SK-N-SH treated with all-trans-retinoic acid at 6 μM for 48 hours (cell line): ENCODE results near the gene PLXNA3.

Experiments used
- ATAC-seq: fragments of 200-7000 bp; cut with Tn5 transposase; 3 replicates; pipeline ENCODE4 v1.9.1; 2020; ENCODE audit warnings: mild to moderate bottlenecking, moderate library complexity
- ARNTL ChIP-seq: fragments of 450-650 bp; formaldehyde crosslinking; IDR thresholded peaks from 2 replicates; pipeline ENCODE4 v1.5.0; 2020; ENCODE audit warnings: low read depth, mild to moderate bottlenecking, moderate library complexity, borderline replicate concordance
- BACH2 ChIP-seq: fragments of 250-450 bp; sonication (Bioruptor Pico); IDR thresholded peaks from 2 replicates; pipeline ENCODE4 v1.9.0; 2021; ENCODE audit warnings: mild to moderate bottlenecking, borderline replicate concordance
- CSDC2 ChIP-seq: fragments of 250-450 bp; sonication (Bioruptor Pico); IDR thresholded peaks from 2 replicates; pipeline ENCODE4 v1.5.0; 2020; ENCODE audit warnings: mild to moderate bottlenecking, moderate library complexity
- ESRRG ChIP-seq: fragments of 250-450 bp; sonication (Bioruptor Pico); IDR thresholded peaks from 2 replicates; pipeline ENCODE4 v1.6.1; 2021; ENCODE audit warnings: mild to moderate bottlenecking
- GLIS3 ChIP-seq: fragments of 250-450 bp; sonication (Bioruptor Pico); IDR thresholded peaks from 2 replicates; pipeline ENCODE4 v1.5.0; 2020; ENCODE audit warnings: mild to moderate bottlenecking, moderate library complexity
- ISL1 ChIP-seq: fragments of 250-450 bp; sonication (Bioruptor Pico); IDR thresholded peaks from 2 replicates; pipeline ENCODE4 v2.1.2; 2022; ENCODE audit warnings: mild to moderate bottlenecking, moderate library complexity
- PPARA ChIP-seq: fragments of 250-450 bp; sonication (Bioruptor Pico); IDR thresholded peaks from 2 replicates; pipeline ENCODE4 v1.5.0; 2020; ENCODE audit warnings: mild to moderate bottlenecking, borderline replicate concordance
- RARB ChIP-seq: fragments of 250-450 bp; sonication (Bioruptor Pico); IDR thresholded peaks from 2 replicates; pipeline ENCODE4 v1.8.0; 2021; ENCODE audit warnings: mild to moderate bottlenecking, moderate library complexity
- SNAI2 ChIP-seq: fragments of 250-450 bp; sonication (Bioruptor Pico); IDR thresholded peaks from 2 replicates; pipeline ENCODE4 v1.5.0; 2020; ENCODE audit warnings: mild to moderate bottlenecking, moderate library complexity
- TOX ChIP-seq: fragments of 250-450 bp; sonication (Bioruptor Pico); IDR thresholded peaks from 2 replicates; pipeline ENCODE4 v1.8.0; 2021; ENCODE audit warnings: mild to moderate bottlenecking, moderate library complexity, borderline replicate concordance
- ZC3H10 ChIP-seq: fragments of 250-450 bp; sonication (Bioruptor Pico); IDR thresholded peaks from 2 replicates; pipeline ENCODE4 v1.5.1; 2021; ENCODE audit warnings: mild to moderate bottlenecking, moderate library complexity
- ZFP3 ChIP-seq: fragments of 250-450 bp; sonication (Bioruptor Pico); IDR thresholded peaks from 2 replicates; pipeline ENCODE4 v1.5.0; 2020; ENCODE audit warnings: mild to moderate bottlenecking, moderate library complexity
- ZNF565 ChIP-seq: fragments of 450-650 bp; formaldehyde crosslinking; conservative IDR thresholded peaks from 2 replicates; pipeline ENCODE4 v1.5.0; 2020; ENCODE audit warnings: low read depth, mild to moderate bottlenecking, moderate library complexity
- ZNF70 ChIP-seq: fragments of 450-650 bp; formaldehyde crosslinking; IDR thresholded peaks from 2 replicates; pipeline ENCODE4 v1.5.0; 2020; ENCODE audit warnings: mild to moderate bottlenecking, moderate library complexity
- ZNF8 ChIP-seq: fragments of 450-650 bp; formaldehyde crosslinking; IDR thresholded peaks from 2 replicates; pipeline ENCODE4 v1.5.0; 2020; ENCODE audit warnings: mild to moderate bottlenecking, moderate library complexity
- TF ChIP-seq, protein P1 (sequence below): fragments of 250-450 bp; sonication (Bioruptor Pico); IDR thresholded peaks from 2 replicates; pipeline ENCODE4 v1.8.0; 2020; ENCODE audit warnings: mild to moderate bottlenecking, moderate library complexity, borderline replicate concordance
- TF ChIP-seq, protein P2 (sequence below): fragments of 250-450 bp; sonication (Bioruptor Pico); IDR thresholded peaks from 2 replicates; pipeline ENCODE4 v1.5.1; 2021; ENCODE audit warnings: mild to moderate bottlenecking, moderate library complexity
- TF ChIP-seq, protein P3 (sequence below): fragments of 250-450 bp; sonication (Bioruptor Pico); IDR thresholded peaks from 2 replicates; pipeline ENCODE4 v1.8.0; 2021; ENCODE audit warnings: low read depth, mild to moderate bottlenecking, moderate library complexity, borderline replicate concordance
- TF ChIP-seq, protein P4 (sequence below): fragments of 250-450 bp; sonication (Bioruptor Pico); IDR thresholded peaks from 2 replicates; pipeline ENCODE4 v1.5.1; 2020; ENCODE audit warnings: low read depth, mild to moderate bottlenecking, moderate library complexity
- TF ChIP-seq, protein P5 (sequence below): fragments of 250-450 bp; sonication (Bioruptor Pico); IDR thresholded peaks from 2 replicates; pipeline ENCODE4 v1.5.0; 2020; ENCODE audit warnings: mild to moderate bottlenecking, moderate library complexity

PLXNA3 gene

GRCh38 chrX:154446430-154446829 is 11.7 kb upstream of the PLXNA3 start:
- TF ChIP-seq, protein P1, sequence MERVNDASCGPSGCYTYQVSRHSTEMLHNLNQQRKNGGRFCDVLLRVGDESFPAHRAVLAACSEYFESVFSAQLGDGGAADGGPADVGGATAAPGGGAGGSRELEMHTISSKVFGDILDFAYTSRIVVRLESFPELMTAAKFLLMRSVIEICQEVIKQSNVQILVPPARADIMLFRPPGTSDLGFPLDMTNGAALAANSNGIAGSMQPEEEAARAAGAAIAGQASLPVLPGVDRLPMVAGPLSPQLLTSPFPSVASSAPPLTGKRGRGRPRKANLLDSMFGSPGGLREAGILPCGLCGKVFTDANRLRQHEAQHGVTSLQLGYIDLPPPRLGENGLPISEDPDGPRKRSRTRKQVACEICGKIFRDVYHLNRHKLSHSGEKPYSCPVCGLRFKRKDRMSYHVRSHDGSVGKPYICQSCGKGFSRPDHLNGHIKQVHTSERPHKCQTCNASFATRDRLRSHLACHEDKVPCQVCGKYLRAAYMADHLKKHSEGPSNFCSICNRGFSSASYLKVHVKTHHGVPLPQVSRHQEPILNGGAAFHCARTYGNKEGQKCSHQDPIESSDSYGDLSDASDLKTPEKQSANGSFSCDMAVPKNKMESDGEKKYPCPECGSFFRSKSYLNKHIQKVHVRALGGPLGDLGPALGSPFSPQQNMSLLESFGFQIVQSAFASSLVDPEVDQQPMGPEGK: no peak
- ATAC-seq: no peak

GRCh38 chrX:154448484-154448883 is 9.6 kb upstream of the PLXNA3 start:
- TF ChIP-seq RARB (CRISPR knock-in tag): no peak
- no peak for TF ChIP-seq ZNF8 (CRISPR knock-in tag)
- TF ChIP-seq ZC3H10: no peak
- TF ChIP-seq, protein P2, sequence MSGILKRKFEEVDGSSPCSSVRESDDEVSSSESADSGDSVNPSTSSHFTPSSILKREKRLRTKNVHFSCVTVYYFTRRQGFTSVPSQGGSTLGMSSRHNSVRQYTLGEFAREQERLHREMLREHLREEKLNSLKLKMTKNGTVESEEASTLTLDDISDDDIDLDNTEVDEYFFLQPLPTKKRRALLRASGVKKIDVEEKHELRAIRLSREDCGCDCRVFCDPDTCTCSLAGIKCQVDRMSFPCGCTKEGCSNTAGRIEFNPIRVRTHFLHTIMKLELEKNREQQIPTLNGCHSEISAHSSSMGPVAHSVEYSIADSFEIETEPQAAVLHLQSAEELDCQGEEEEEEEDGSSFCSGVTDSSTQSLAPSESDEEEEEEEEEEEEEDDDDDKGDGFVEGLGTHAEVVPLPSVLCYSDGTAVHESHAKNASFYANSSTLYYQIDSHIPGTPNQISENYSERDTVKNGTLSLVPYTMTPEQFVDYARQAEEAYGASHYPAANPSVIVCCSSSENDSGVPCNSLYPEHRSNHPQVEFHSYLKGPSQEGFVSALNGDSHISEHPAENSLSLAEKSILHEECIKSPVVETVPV: no peak
- TF ChIP-seq TOX: no peak
- TF ChIP-seq BACH2 (CRISPR knock-in tag): no peak
- no peak for TF ChIP-seq CSDC2 (CRISPR knock-in tag)
- TF ChIP-seq SNAI2: no peak
- TF ChIP-seq ZNF70 (CRISPR knock-in tag): no peak
- TF ChIP-seq, protein P3, sequence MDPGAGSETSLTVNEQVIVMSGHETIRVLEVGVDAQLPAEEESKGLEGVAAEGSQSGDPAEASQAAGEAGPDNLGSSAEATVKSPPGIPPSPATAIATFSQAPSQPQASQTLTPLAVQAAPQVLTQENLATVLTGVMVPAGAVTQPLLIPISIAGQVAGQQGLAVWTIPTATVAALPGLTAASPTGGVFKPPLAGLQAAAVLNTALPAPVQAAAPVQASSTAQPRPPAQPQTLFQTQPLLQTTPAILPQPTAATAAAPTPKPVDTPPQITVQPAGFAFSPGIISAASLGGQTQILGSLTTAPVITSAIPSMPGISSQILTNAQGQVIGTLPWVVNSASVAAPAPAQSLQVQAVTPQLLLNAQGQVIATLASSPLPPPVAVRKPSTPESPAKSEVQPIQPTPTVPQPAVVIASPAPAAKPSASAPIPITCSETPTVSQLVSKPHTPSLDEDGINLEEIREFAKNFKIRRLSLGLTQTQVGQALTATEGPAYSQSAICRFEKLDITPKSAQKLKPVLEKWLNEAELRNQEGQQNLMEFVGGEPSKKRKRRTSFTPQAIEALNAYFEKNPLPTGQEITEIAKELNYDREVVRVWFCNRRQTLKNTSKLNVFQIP (CRISPR knock-in tag): no peak
- TF ChIP-seq ARNTL (CRISPR knock-in tag): no peak
- TF ChIP-seq PPARA: no peak
- TF ChIP-seq, protein P4, sequence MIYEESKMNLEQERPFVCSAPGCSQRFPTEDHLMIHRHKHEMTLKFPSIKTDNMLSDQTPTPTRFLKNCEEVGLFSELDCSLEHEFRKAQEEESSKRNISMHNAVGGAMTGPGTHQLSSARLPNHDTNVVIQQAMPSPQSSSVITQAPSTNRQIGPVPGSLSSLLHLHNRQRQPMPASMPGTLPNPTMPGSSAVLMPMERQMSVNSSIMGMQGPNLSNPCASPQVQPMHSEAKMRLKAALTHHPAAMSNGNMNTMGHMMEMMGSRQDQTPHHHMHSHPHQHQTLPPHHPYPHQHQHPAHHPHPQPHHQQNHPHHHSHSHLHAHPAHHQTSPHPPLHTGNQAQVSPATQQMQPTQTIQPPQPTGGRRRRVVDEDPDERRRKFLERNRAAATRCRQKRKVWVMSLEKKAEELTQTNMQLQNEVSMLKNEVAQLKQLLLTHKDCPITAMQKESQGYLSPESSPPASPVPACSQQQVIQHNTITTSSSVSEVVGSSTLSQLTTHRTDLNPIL: no peak
- no peak for TF ChIP-seq GLIS3 (CRISPR knock-in tag)
- TF ChIP-seq, protein P1: no peak
- ATAC-seq: no peak

- TF ChIP-seq ARNTL (CRISPR knock-in tag): no peak
- TF ChIP-seq, protein P4: no peak
- no peak for TF ChIP-seq CSDC2 (CRISPR knock-in tag)
- no peak for TF ChIP-seq GLIS3 (CRISPR knock-in tag)
- no peak for TF ChIP-seq ESRRG (CRISPR knock-in tag)
- TF ChIP-seq ZC3H10: no peak
- TF ChIP-seq ISL1: no peak
- no peak for TF ChIP-seq ZNF8 (CRISPR knock-in tag)
- TF ChIP-seq, protein P5, sequence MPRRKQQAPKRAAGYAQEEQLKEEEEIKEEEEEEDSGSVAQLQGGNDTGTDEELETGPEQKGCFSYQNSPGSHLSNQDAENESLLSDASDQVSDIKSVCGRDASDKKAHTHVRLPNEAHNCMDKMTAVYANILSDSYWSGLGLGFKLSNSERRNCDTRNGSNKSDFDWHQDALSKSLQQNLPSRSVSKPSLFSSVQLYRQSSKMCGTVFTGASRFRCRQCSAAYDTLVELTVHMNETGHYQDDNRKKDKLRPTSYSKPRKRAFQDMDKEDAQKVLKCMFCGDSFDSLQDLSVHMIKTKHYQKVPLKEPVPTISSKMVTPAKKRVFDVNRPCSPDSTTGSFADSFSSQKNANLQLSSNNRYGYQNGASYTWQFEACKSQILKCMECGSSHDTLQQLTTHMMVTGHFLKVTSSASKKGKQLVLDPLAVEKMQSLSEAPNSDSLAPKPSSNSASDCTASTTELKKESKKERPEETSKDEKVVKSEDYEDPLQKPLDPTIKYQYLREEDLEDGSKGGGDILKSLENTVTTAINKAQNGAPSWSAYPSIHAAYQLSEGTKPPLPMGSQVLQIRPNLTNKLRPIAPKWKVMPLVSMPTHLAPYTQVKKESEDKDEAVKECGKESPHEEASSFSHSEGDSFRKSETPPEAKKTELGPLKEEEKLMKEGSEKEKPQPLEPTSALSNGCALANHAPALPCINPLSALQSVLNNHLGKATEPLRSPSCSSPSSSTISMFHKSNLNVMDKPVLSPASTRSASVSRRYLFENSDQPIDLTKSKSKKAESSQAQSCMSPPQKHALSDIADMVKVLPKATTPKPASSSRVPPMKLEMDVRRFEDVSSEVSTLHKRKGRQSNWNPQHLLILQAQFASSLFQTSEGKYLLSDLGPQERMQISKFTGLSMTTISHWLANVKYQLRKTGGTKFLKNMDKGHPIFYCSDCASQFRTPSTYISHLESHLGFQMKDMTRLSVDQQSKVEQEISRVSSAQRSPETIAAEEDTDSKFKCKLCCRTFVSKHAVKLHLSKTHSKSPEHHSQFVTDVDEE (CRISPR knock-in tag): no peak
- TF ChIP-seq ZNF70 (CRISPR knock-in tag): no peak
- TF ChIP-seq BACH2 (CRISPR knock-in tag): no peak
- TF ChIP-seq, protein P2: no peak
- no peak for TF ChIP-seq ZFP3 (CRISPR knock-in tag)
- no peak for TF ChIP-seq ZNF565
- TF ChIP-seq, all 23 proteins: peak for 0
- no peak for ATAC-seq
Observed at GRCh38 chrX:154449618-154450017, 8.5 kb upstream of the PLXNA3 start.
